GM12878 (cell line): Measurements from ENCODE around the gene FAT1. TPM values are rescaled to one million over a fixed set of nuclear protein-coding genes. Genes with fewer than 3 reads are reported as not detected.

ENCODE experiments used
- ATAC-seq: fragments of 200-7000 bp; cut with Tn5 transposase; 3 replicates; pipeline ENCODE4 v1.9.1; 2020; ENCODE audit warnings: mild to moderate bottlenecking, moderate library complexity
- BruUV-seq: library from RNA; stranded (reverse); fragments of 400-500 nt; replicated peaks from 2 replicates; lab custom pipeline; 2021; lab: Mats Ljungman, UMichigan
- CTCF ChIA-PET: fragments of 300-600 bp; sonication (Branson Sonifier 250); formaldehyde crosslinking; extraction: SDS; loops from one replicate; lab custom pipeline; 2021; ENCODE audit warnings: inconsistent platforms; lab: Yijun Ruan, JAX
- POLR2A ChIA-PET: fragments of 350-600 bp; formaldehyde crosslinking; extraction: SDS; loops from one replicate; lab custom pipeline; 2021; ENCODE audit warnings: inconsistent platforms; lab: Charles Lee
- RAD21 ChIA-PET: fragments of 300-600 bp; sonication (Branson Sonifier 250); formaldehyde crosslinking; loops from one replicate; lab custom pipeline; 2023; ENCODE audit warnings: antibody characterized with exemption; ENCODE audit not compliant: unreplicated experiment; lab: Charles Lee
- SMC1A ChIA-PET: fragments of 300-600 bp; sonication (Branson Sonifier 250); formaldehyde crosslinking; loops from one replicate; lab custom pipeline; 2023; ENCODE audit not compliant: unreplicated experiment, uncharacterized antibody; lab: Charles Lee
- DNase-seq: peaks from one replicate; pipeline ENCODE4 v3.0.0-alpha.2; 2011; ENCODE audit warnings: low read depth, low spot score
- FAIRE-seq: peaks from 3 replicates; lab custom pipeline; 2011; peaks lifted over from hg19 to GRCh38; lab: Jason Lieb, UNC
- H2AFZ ChIP-seq: 2 replicates; pipeline ENCODE4 v1.6.0; 2011; ENCODE audit warnings: low read depth, low read length, control low read depth; ENCODE audit not compliant: control insufficient read depth
- H3K27ac ChIP-seq: 2 replicates; pipeline ENCODE4 v1.5.1; 2011; ENCODE audit warnings: control low read depth; ENCODE audit not compliant: control insufficient read depth, insufficient read depth
- H3K27me3 ChIP-seq, 2 experiments: replicated peaks in 1 of 2; 2 replicates each; pipeline versions ENCODE4 v1.6.0 to v1.6.1; 2011; ENCODE audit warnings: low read length in 1 of 2; ENCODE audit not compliant: control insufficient read depth in 2 of 2, insufficient read depth in 2 of 2
- H3K36me3 ChIP-seq, 2 experiments: 2 replicates each; pipeline ENCODE4 v1.5.1; 2011; ENCODE audit warnings: low read length in 1 of 2; ENCODE audit not compliant: control insufficient read depth in 2 of 2, insufficient read depth in 2 of 2
- H3K4me1 ChIP-seq: 2 replicates; pipeline ENCODE4 v1.6.1; 2011; ENCODE audit warnings: mild to moderate bottlenecking, low read length, moderate library complexity, mixed read lengths; ENCODE audit not compliant: control insufficient read depth, insufficient read depth
- H3K4me2 ChIP-seq: 2 replicates; pipeline ENCODE4 v1.6.0; 2011; ENCODE audit warnings: control low read depth; ENCODE audit not compliant: control insufficient read depth, insufficient read depth
- H3K4me3 ChIP-seq: fragments of 200-600 bp; sonication (generic); 2 replicates; pipeline ENCODE4 v1.5.1; 2016
- H3K79me2 ChIP-seq: 2 replicates; pipeline ENCODE4 v1.6.0; 2011; ENCODE audit warnings: low read length; ENCODE audit not compliant: control insufficient read depth, insufficient read depth
- H3K9ac ChIP-seq: 2 replicates; pipeline ENCODE4 v1.8.0; 2011; ENCODE audit warnings: low read length, control low read depth, mixed read lengths; ENCODE audit not compliant: control insufficient read depth, insufficient read depth
- H3K9me3 ChIP-seq: replicated peaks from 3 replicates; pipeline ENCODE4 v1.5.1; 2011; ENCODE audit warnings: mild to moderate bottlenecking, low read length; ENCODE audit not compliant: control insufficient read depth, insufficient read depth
- H4K20me1 ChIP-seq: 2 replicates; pipeline ENCODE4 v1.6.0; 2011; ENCODE audit not compliant: control insufficient read depth, insufficient read depth
- CREB1 ChIP-seq: IDR thresholded peaks from 2 replicates; pipeline ENCODE4 v1.6.1; 2012; ENCODE audit warnings: low read depth, mild to moderate bottlenecking, inconsistent platforms
- EZH2 ChIP-seq: IDR thresholded peaks from 2 replicates; pipeline ENCODE4 v1.6.1; 2012; ENCODE audit warnings: low read depth, mild to moderate bottlenecking, control low read depth, inconsistent platforms, low read length, borderline replicate concordance; ENCODE audit not compliant: control insufficient read depth
- IRF4 ChIP-seq: IDR thresholded peaks from 2 replicates; pipeline ENCODE4 v1.6.1; 2011; ENCODE audit warnings: low read depth, low read length
- KDM1A ChIP-seq: fragments of 200-600 bp; sonication (generic); IDR thresholded peaks from 2 replicates; pipeline ENCODE4 v1.6.1; 2016; ENCODE audit warnings: borderline replicate concordance
- MTA3 ChIP-seq: IDR thresholded peaks from 2 replicates; pipeline ENCODE4 v1.6.1; 2012; ENCODE audit warnings: low read length, inconsistent platforms, borderline replicate concordance
- RB1 ChIP-seq: fragments of 450-650 bp; formaldehyde crosslinking; IDR thresholded peaks from 2 replicates; pipeline ENCODE4 v1.6.1; 2017; ENCODE audit warnings: mild to moderate bottlenecking, borderline replicate concordance
- RBBP5 ChIP-seq: fragments of 200-600 bp; sonication (generic); conservative IDR thresholded peaks from 2 replicates; pipeline ENCODE4 v1.6.1; 2016
- RELA ChIP-seq: fragments of 450-650 bp; IDR thresholded peaks from 2 replicates; pipeline ENCODE4 v1.8.0; 2014; ENCODE audit warnings: borderline replicate concordance; ENCODE audit not compliant: partially characterized antibody
- RELB ChIP-seq: fragments of 450-650 bp; IDR thresholded peaks from 2 replicates; pipeline ENCODE4 v1.6.1; 2017; ENCODE audit warnings: low read depth, mild to moderate bottlenecking, moderate library complexity
- RFX5 ChIP-seq: IDR thresholded peaks from 2 replicates; pipeline ENCODE4 v1.6.1; 2011; ENCODE audit warnings: low read depth, low read length, improper control_type of control experiment
- SIX5 ChIP-seq: IDR thresholded peaks from 2 replicates; pipeline ENCODE4 v1.6.1; 2011; ENCODE audit warnings: mild to moderate bottlenecking, low read depth, low read length, moderate library complexity; ENCODE audit not compliant: severe bottlenecking
- SREBF1 ChIP-seq: IDR thresholded peaks from 2 replicates; pipeline ENCODE4 v1.6.1; 2012; ENCODE audit warnings: mild to moderate bottlenecking, low read length
- ZNF274 ChIP-seq: IDR thresholded peaks from one replicate; pipeline ENCODE4 v1.8.0; 2011; ENCODE audit not compliant: insufficient read length, insufficient read depth
- ZNF687 ChIP-seq: fragments of 450-650 bp; IDR thresholded peaks from 2 replicates; pipeline ENCODE4 v1.6.1; 2017; ENCODE audit warnings: mild to moderate bottlenecking, moderate library complexity
- WGBS: methylation state at CpG from one replicate; pipeline ENCODE4 v1.1.6; 2016; ENCODE audit warnings: low lambda C conversion rate; ENCODE audit not compliant: insufficient replicate concordance, insufficient coverage; ENCODE audit errors: missing lambda C conversion rate; 5-methylcytosine and 5-hydroxymethylcytosine counted together
- in situ Hi-C: fragments of 300-500 bp; cut with MboI; formaldehyde crosslinking; loops from 9 replicates; pipeline ENCODE4 v1.14.3; 2018; ENCODE audit warnings: mixed read lengths
- intact Hi-C: fragments of 100-400 bp; cut with micrococcal nuclease; formaldehyde crosslinking; loops from one replicate; pipeline ENCODE4 v1.14.2; 2022; ENCODE audit not compliant: unreplicated experiment
- polyA plus RNA-seq, 11 experiments: library from polyadenylated mRNA; depleted of rRNA in 4 of 11; unstranded in 6 of 11; stranded (reverse) in 5 of 11; fragments of >200 nt; fragmentation: Nextera tagmentation in 4 of 11; fragmentation: Illumina TruSeq in 1 of 11; extraction: Ambion mirVana in 4 of 11; extraction: Trizol in 1 of 11; gene quantifications; 1 replicate in 1 of 11; 2 replicates in 10 of 11; pipeline versions ENCODE4 v1.2.1 to v1.2.3, GENCODE V29; 2011 to 2016; ENCODE audit warnings: inconsistent platforms in 2 of 11, missing spikeins in 2 of 11, low read depth in 1 of 11
- total RNA-seq, 4 experiments: library from RNA; depleted of rRNA in 3 of 4; stranded (reverse); fragments of >200 nt in 3 of 4; fragmentation: Illumina TruSeq in 1 of 4; extraction: Trizol in 1 of 4; gene quantifications; 2 replicates each; pipeline versions ENCODE4 v1.2.1 to v1.2.3, GENCODE V29; 2013 to 2021
- TF ChIP-seq, protein P1 (sequence below): fragments of 450-650 bp; IDR thresholded peaks from 2 replicates; pipeline ENCODE4 v1.6.1; 2017; ENCODE audit warnings: borderline replicate concordance
- TF ChIP-seq, protein P2 (sequence below): fragments of 450-650 bp; IDR thresholded peaks from 2 replicates; pipeline ENCODE4 v1.6.1; 2014; ENCODE audit warnings: mild to moderate bottlenecking

The FAT1 gene
- total and polyA plus RNA-seq, 10 of the 15 experiments (the other 5 are each of a cell fraction or from before 2014, with no cell fraction given) = 0.04 to 11.8 (median 0.11) TPM; not detected in 1

DNA sequence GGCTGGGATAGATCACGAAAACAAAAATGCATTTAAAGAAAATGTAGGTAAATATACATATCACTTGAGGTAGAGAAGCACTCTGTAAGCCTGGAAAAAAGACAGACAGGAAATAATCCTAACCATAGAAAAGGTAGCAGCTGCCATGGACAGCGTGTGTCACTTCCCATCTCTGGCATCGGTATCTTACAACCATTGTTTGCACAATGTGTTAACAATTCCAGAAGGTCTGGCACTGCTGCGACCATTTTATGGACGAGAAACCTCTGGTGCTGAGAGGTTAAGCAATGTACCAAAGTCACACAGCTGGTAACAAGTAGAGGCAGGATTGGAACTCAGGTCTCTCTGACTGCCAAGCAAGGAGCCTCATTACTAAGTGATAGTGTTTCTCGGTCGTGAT lies 166.6 kb downstream of the FAT1 start:
- WGBS = 43% methylated on average over 7 of the region's 7 CpGs
- no TSS peak for BruUV-seq
- in situ Hi-C loops (no loop called here), intact Hi-C loops (no loop called here)
- no peaks in the 10 kb centered on the region for H3K79me2 ChIP-seq
- no peak overlapping the region for H3K4me2 ChIP-seq
- no peaks in the 10 kb centered on the region; the same call in 2 of the 3 replicates for H3K9me3 ChIP-seq
- H3K36me3 ChIP-seq = no peaks in the 10 kb centered on the region
- no peak overlapping the region for H3K9ac ChIP-seq
- SMC1A ChIA-PET = no interaction called here
- RAD21 ChIA-PET = no interaction called here
- no peak overlapping the region for H2AFZ ChIP-seq
- ATAC-seq (no peak), DNase-seq (no peak), FAIRE-seq (no peak)
- H3K4me3 ChIP-seq = no peak overlapping the region
- POLR2A ChIA-PET = no interaction called here
- TF ChIP-seq IRF4 (no peak), ZNF274 (no peak), RB1 (no peak), SIX5 (no peak), RFX5 (no peak), CREB1 (no peak), KDM1A (no peak), SREBF1 (no peak), EZH2 (no peak), MTA3 (no peak), RELB (no peak), RBBP5 (no peak), ZNF687 (no peak), RELA (no peak)
- TF ChIP-seq, protein P1, sequence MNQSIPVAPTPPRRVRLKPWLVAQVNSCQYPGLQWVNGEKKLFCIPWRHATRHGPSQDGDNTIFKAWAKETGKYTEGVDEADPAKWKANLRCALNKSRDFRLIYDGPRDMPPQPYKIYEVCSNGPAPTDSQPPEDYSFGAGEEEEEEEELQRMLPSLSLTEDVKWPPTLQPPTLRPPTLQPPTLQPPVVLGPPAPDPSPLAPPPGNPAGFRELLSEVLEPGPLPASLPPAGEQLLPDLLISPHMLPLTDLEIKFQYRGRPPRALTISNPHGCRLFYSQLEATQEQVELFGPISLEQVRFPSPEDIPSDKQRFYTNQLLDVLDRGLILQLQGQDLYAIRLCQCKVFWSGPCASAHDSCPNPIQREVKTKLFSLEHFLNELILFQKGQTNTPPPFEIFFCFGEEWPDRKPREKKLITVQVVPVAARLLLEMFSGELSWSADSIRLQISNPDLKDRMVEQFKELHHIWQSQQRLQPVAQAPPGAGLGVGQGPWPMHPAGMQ = no peak
- TF ChIP-seq, protein P2, sequence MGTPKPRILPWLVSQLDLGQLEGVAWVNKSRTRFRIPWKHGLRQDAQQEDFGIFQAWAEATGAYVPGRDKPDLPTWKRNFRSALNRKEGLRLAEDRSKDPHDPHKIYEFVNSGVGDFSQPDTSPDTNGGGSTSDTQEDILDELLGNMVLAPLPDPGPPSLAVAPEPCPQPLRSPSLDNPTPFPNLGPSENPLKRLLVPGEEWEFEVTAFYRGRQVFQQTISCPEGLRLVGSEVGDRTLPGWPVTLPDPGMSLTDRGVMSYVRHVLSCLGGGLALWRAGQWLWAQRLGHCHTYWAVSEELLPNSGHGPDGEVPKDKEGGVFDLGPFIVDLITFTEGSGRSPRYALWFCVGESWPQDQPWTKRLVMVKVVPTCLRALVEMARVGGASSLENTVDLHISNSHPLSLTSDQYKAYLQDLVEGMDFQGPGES = no peak
- H3K27me3 ChIP-seq = no peaks in the 10 kb centered on the region
- no peaks in the 10 kb centered on the region for H4K20me1 ChIP-seq
- H3K4me1 ChIP-seq = no peaks in the 10 kb centered on the region
- CTCF ChIA-PET = no interaction called here
- H3K27ac ChIP-seq = no peak overlapping the region
